Activated gamma-delta T cell treated with anti-CD3 and anti-CD28 coated beads, Interleukin-2, amount 50 U/mL, for 16 hours (primary cell): ENCODE data around the gene TAF10.

Experiments used
- DNase-seq: peaks from one replicate; pipeline ENCODE4 v3.0.0-alpha.2; 2020; ENCODE audit warnings: low read depth

Gene TAF10

DNA sequence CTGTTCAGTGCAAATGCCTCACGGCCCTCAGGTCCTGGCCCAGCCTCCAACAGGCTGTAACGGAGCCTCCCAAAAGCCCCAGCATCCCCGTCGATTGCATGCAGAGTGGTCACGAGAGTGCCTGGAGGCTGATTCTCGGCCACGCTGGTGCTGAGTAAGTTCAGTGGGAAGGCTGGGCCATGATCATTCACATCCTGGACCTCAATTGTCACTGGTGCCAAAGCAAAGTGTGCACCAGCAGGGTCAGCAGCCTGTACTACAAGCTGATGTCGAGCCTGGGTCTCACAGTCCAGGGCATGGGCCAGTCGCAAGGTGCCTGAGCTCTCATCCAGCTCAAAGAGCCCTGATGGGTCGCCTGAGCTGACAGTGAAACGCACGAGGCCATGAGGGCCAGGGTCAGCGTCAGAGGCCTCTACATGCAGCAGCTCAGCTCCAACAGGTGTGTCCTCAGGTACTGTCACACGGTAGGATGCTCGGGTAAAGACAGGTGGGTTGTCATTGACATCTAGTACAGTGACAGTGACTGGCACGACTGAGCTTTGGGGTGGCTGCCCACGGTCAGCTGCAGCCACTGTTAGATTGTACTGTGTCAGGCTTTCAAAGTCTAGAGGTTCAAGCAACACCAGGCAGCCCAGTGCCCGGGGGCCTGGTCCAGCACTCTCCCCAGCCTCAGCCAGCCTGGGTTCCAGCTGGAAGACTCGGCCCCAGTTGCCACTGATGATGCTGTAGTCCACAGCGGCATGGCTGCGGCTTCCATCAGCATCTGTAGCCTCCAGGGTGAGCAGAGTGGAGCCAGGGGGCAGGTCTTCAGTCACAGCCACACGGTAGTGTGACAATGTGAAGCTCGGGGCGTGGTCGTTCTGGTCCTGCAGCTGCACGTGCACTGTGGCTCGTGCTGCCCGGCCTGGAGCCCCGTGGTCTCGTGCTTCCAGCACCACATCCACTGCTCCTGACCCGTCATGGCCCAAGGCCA lies 11.7 kb upstream of the TAF10 start:
- no peak for DNase-seq

DNA sequence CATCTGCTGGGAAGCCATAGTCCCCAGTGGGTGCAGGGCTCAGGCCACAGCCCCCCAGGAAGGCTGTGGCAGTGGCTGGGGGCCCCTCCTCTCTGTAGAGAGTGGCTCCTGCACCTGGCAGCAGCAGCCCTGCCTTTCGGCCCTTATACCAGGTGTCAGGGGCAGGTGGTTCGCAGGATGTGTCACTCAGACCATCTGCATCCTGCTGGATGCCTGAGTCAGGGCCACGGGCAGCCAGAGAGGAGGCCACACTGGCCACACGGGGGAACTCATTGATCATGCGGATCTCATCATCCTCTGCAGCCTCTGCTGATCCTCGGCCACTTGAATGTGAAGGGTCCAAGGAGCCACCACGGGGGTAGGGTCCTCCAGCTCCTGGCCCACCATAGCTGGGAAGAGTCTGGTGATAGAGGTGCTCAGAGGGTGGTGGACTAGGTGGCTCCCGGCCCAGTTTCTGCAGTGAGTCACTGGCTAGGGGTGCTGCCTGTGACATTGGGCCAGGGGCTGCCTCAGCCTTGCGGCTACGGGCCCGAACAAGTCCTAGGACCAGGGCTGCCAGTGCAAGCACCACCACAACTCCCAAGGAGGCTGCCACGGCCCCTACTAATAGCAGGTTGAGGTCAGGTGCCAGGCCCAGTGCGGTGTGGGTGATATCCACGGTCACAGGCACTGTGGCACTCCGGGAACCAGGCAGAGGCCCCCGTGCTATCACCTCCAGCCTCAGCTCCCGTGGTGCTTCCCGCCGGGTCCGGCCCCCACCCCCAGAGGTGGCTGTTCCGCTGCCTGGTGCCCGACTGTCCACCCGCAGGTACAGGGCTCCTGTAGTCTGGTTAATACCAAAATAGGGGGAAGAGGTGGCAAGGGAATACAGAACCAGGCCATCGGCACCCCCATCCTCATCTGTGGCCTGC lies 10.5 kb upstream of the TAF10 start:
- DNase-seq = no peak

DNA sequence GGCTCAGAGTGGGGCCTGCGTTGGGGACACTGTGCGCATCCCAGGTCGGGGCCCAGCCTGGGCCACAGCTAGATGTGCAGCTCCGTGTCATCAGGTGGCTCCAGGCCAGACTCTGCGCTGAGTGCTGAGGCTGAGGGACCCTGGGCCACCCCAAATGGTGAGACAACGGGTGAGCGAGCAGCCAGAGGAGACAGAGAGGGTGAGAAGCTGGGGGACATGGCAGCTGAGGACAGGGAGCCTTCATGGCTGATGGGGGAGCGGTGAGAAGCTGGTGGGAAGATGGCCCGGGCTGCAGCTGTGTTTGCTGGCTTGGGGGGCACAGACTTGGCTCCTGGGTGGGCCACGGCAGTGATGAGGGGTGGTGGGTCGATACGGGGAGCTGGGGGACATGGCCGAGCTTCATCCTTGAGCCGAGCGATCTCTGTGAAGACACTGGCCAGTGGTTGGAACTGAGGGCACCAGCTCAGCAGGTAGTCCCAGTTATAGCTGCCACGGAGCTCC lies 9.7 kb upstream of the TAF10 start:
- DNase-seq = no peak

DNA sequence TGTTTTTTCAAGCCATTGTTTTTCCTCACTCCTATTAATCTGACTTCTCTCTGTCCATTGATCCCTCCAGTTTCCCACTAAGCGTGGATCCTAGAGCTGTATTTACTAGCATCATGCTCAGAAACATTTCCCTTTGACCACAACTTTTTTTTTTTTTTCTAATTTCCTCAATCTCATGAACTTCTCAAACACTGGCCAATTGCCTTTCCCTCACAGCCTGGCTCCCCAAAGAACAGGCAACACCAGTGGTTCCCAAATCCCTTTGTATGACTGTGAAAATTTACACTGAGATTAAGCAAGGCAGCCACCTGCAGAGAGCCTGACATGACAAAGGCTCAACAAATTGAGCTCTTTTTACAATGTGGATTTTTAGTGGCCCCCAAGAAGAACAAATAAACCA lies 8.6 kb upstream of the TAF10 start:
- DNase-seq = no peak

DNA sequence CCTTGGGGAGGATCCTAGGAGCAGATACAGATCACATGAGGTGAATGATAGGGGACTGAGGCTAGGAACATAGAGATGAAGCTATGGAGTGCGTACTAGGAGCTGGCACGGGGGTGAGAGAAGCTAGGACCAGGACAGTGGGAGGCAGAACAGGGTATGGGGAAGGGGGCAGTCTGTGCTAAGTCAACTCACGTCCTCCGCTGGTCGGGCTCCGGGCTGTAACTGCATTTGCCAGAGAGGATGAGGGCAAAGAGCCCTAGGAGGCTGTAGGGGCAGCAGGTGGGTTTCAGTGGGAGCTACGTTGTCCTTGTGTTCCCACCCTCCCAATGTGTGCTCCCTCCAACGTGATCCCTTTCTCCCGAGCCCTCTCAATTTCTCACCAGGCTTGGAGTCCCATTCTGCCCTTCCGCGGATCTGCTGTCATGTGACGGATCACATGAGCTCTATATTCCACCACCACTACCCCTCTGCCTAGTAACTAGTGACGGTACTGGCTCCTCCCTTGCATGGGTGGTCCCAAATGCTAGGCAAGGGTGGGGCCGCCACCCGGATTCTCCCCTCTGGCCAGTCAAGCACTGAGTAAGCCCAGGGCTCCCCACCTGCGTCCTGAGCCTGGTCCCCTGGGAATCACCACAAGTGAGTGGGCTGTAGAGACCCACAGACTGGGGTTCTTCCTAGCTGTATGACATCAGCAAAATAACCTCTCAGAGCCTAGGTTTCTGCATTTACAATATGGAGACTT lies 7.2 kb upstream of the TAF10 start, which contains the start of gene TPP1:
TPP1 (minus strand) TSS at position 419 of the 742 bp plus-strand sequence; CDS start at position 397, 22 bp downstream.
- DNase-seq = peak; percentile 87

DNA sequence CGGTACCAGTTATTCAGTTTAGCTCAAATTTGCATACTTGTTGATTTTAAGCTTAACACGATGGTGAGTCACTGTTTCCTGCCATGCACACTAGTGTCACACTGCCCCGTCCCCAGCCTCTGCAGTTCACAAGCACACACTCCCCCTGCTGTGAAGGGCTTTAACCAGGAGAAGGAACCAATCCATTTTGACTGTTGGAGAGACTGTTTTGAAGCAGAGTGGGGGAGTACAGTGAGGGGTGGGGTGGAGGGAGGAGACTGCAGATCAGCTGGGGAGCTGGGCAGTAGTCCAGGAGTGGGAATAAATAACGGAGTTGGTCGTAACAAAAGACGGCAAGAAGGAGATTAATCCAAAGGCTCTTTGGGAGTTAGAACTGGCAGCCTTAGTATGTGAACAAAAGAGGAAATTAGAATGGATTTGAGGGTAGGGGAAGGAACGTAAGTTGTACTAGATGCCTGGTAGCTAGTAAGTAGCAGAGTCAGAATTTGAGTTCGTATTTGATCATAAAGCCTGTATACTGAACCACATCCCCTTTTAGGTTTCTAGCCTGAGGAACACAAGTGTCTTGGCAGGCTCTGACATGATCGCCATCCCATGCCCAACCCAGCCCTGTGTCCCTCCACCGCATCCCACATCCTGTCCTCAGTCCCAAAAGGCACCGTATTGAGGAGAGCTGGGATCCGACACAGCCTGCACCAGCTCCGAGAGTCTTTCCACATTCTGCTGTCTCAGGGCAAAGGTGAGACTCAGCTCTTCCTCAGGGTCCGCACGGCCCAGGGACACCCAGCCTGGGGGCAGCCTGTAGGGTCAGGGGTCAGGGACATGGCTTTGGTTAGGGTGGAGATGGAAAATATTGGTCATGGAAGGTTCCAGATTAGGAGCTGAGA lies 6.3 kb upstream of the TAF10 start:
- DNase-seq = peak; percentile 41

DNA sequence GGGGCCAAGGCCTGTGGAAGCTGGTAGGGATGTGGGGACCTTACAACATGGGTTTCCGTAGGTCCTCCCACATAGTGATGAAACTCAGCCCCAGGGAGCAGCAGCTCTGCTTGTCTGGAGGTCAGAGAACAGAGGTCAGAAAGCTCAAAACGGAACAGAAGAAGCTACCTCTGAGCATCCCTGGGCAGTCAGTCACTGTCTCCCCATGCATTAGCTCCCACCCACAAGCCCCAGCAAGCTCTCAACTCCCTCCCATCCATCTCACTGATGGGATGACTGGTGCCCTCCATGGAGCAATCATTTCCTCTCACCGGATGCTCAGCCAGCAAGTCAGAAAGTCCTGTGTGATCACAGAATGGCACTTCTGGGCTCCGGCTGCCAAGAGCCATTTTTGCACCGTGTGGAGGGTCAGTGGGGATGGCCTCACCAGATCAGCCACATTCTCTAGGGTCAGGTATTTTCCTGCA lies 5.3 kb upstream of the TAF10 start:
- no peak for DNase-seq

DNA sequence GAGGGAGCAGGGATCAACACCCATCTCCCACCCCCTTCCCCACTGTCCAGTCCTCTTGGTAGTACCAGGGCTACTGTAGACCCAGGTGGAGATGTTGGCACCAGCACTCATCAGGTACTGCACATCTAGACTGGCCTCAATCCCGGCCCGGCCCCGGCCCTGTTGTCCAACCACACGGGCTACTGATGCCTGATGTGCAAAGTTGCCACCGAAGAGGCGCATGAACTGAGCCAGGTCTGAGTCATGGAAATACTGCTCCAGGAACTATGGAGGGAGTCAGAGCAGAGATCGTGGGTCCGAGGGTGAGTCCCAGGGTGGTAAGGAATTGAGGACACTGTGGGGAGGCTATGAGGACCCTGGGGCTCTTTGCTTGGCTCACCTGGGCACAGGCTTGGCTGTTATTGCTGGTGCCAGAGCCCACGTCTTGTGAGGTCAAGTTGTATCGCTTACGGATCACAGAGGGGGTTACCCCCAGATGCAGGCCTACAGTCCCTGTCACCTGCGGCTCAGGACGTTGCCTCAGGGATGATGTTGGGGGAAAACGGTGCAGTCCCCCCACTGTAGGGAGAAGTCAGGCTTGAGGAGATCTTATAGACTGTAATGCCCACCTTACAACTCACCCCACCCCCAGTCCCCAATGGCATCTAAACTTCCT lies 4.7 kb upstream of the TAF10 start:
- no peak for DNase-seq

DNA sequence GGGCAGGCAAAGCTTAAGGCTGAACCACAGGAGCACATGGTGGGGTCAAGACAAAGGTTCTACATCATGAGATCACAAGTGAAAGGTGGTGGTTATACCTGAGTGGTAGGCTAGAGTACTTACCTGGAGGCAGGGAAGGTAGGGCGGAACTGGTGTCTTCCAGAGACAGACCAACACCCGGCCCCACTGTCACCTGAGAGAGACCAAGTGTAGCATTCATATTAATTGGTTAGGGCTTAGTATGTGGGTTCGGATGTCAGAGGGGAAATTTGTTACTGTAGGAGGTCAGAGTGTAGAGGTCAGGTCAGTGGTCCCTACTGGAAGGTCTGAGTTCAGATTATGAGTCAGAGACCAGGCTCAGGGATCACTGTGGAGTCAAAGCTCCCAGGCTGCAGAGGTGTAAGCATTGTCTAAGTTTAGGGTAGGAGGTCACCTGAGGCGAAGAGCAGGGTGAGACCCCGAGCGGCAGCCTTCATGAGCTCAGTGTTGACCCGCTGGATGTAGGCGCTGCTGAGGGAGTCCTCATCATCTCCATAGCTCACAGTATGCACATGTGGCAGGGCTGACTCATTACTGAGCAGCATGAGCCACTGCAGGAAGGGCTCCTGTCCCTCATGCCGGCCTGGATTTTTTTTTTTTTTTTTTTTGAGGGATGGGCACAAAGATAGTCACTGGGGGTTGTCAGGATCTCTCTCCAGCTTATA lies 4.0 kb upstream of the TAF10 start:
- no peak for DNase-seq

DNA sequence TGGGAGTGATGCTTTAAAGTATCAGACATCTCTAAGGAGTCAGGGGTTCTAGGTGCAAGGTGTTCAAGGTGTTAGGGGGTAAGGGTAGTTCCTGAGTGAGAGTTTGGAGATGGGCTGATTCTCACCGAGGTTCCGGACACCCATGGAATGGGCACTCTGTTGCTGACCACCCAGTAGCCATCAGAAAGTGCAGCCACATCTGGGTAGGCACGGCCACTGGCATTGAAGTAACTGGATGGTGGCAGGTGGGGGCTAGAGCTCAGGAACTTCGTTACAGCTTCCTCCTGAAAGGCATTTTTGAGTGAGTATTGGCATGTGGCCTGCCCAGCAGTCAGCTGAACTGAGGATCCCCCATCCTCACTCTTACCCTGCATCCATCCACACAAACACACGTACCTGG lies 3.0 kb upstream of the TAF10 start:
- no peak for DNase-seq

DNA sequence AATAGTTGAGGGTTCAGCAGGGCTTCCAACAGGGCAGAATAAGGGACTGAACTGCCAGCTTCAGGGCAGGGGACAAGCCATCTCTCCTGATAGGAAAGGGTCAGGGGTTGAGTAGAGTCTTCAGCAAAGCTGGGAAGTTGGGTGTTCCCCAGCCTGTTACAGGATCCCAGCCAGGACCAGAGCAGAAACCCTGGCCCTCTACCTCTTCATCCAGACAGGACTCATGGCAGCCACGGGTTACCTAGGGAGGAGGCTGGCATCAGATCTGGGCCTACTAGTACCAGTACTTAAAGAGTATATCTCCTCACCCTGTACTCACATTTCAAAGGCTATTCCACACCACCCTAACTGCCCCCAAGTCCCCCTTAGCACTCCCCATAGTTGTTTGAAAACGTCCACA lies 2.4 kb upstream of the TAF10 start:
- no peak for DNase-seq

DNA sequence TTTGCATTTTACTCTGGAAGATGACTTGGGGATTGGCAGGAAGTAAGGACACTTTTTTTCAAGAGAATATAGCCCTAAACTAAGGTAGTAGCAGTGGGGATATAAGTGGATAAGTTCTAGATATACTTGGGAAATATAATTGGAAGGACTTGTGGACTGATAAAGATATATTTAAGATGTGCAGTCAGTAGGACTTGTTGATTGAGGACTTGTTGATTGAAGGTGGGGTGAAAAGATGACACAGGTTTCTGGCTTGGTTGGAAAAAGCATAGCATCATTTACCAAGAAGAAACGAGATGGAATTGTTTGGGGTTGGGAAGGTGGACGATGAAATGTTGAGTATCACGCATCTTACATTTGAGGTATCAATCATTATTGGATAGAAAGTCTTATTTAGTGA lies 1.5 kb upstream of the TAF10 start:
- no peak for DNase-seq

DNA sequence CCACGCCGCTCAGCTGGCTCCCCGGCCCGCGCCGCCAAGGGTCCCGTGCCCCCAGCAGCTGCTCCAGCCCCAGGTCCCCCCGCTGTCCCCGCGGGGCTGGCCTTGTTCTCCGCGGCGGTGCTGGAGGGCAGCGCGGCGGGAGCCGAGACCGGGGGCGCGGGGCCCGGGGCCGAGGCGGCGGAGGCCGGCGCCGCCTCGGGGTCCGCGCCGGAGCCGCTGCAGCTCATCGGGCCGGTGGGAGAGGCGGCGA lies 128 bp downstream of the TAF10 start:
- no peak for DNase-seq

DNA sequence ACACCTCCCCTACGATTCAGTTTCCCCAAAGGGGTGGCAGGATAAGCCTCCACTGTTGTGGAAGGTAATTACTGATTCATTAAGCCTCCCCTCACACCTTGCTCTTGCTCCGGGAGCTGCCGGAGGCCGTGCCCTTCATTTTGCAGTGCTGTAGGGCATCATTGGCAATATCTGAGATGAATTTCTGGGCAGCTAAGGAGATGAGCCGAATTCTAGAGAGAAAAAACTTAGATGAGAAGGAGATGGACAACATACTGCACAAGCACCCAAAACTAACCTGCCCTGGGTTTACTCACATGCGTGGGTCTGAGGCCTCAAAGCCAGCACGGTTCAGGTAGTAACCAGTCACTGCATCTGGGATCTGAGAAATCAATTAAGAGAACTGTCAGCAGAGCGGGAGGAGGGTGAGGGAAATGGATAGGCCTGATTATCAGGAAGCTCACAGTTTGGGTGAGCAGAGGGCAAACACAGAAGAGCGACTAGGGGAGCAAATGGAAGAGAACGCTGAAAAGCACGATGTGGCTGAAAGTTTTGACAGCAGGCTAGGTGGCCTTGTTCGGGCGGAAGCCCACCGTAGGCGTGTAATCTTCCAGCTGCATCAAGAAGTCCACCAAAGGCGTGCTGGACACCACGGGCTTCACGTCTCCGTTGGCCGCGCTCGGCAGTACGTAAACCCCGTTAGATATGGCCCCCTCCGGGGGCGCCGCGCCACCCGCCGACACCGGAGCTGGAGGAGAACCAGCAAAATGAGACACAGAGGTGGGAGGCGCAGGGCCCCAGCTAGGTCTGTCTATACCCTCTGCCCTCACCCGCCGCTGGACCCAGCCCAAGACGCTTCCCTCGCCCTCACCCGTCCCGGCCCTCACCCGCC lies 689 bp downstream of the TAF10 start:
- DNase-seq = no peak

DNA sequence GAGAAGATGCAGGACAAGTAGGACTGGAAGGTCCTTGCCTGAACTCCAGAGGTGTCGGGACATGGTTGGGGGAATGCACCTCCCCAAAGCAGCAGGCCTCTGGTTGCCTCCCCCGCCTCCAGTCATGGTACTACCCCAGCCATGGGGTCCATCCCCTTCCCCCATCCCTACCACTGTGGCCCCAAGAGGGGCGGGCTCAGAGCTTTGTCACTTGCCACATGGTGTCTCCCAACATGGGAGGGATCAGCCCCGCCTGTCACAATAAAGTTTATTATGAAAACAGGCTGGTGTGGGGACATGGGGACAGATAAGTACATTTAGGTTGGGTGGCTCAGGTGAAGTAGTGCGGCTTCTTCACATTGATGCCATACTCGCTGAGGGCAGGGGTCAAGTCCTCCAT lies 1.4 kb downstream of the TAF10 start:
- no peak for DNase-seq

DNA sequence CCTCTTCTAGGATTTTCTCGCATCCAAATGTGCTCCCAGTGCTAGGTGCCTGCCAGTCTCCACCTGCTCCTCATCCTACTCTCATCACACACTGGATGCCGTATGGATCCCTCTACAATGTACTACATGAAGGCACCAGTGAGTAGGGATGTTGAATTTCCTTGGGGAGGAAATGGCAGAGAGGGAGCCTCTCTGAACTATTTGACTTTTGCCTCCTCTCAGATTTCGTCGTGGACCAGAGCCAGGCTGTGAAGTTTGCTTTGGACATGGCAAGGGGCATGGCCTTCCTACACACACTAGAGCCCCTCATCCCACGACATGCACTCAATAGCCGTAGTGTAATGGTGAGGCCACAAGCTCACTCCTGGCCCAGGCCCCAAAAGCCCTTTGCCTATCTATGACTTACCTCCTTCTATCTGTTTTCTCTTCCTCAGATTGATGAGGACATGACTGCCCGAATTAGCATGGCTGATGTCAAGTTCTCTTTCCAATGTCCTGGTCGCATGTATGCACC lies 2.5 kb downstream of the TAF10 start:
- DNase-seq = no peak

DNA sequence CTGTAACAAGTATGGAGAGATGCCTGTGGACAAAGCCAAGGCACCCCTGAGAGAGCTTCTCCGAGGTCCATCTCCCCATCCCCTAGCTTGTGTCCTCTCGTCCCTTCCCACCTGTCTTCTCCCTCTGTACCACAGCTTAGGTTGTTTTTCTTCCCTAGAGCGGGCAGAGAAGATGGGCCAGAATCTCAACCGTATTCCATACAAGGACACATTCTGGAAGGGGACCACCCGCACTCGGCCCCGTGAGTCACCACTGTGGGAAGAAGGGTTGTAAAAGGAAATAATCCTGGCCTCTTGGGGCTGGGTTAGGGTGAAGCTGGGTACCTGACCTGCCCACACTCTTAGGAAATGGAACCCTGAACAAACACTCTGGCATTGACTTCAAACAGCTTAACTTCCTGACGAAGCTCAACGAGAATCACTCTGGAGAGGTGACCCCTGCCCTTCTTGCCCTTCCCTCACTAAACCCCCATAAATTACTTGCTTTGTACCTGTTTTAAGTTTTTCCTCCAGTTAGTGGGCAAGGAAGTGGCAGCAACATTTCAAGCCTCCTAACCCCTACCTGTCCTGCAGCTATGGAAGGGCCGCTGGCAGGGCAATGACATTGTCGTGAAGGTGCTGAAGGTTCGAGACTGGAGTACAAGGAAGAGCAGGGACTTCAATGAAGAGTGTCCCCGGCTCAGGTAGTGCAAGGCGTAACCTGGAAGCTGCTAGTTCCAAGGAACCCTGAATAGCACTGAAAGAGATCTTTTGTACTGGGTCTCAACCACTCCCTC lies 3.1 kb downstream of the TAF10 start:
- DNase-seq = no peak

DNA sequence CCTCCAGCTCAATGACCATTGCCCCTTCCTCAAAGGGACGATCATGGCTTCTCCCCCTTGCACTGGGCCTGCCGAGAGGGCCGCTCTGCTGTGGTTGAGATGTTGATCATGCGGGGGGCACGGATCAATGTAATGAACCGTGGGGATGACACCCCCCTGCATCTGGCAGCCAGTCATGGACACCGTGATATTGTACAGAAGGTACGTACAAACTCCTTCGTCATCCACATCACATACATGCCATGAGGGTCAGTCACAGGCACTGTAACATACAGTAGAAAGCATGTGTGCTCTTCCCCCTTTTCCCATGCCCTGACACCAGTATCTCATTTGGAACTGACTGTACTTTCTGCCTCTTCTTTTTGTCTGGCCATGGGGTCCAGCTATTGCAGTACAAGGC lies 4.0 kb downstream of the TAF10 start:
- no peak for DNase-seq
